CD4-positive, alpha-beta memory T cell (primary cell): ENCODE measurements around the gene PLEKHM2. TPM values are rescaled to one million over a fixed set of nuclear protein-coding genes. Genes with fewer than 3 reads are reported as not detected.

Experiments
- CTCF ChIA-PET: fragments of 350-600 bp; sonication (Branson Sonifier 250); formaldehyde crosslinking; loops from one replicate; lab custom pipeline; 2021; ENCODE audit warnings: inconsistent platforms; ENCODE audit not compliant: partially characterized antibody; lab: Charles Lee
- POLR2A ChIA-PET: fragments of 350-600 bp; sonication (Branson Sonifier 250); formaldehyde crosslinking; loops from one replicate; lab custom pipeline; 2021; ENCODE audit not compliant: partially characterized antibody; lab: Charles Lee
- DNase-seq, 5 donors: peaks; one replicate each; pipeline versions ENCODE4 v3.0.0 to v3.0.0-alpha.2; 2020 to 2022; ENCODE audit warnings: mixed read lengths in 1 of 5
- H3K27ac ChIP-seq: one replicate; pipeline ENCODE4 v1.7.0; 2013; ENCODE audit warnings: low read depth, low read length
- H3K27me3 ChIP-seq: 2 replicates; pipeline ENCODE4 v1.7.0; 2013; ENCODE audit warnings: mild to moderate bottlenecking, low read length, moderate library complexity; ENCODE audit not compliant: insufficient read depth
- H3K36me3 ChIP-seq: 2 replicates; pipeline ENCODE4 v1.7.0; 2013; ENCODE audit warnings: mild to moderate bottlenecking, low read length, moderate library complexity; ENCODE audit not compliant: insufficient read depth
- H3K4me1 ChIP-seq: 2 replicates; pipeline ENCODE4 v1.7.0; 2013; ENCODE audit warnings: mild to moderate bottlenecking, low read length, moderate library complexity; ENCODE audit not compliant: insufficient read depth
- H3K4me3 ChIP-seq, 2 donors: one replicate each; pipeline ENCODE4 v1.7.0; 2013; ENCODE audit warnings: low read length in 2 of 2, mild to moderate bottlenecking in 1 of 2
- H3K9me3 ChIP-seq, 2 donors: one replicate each; pipeline ENCODE4 v1.7.0; 2013; ENCODE audit warnings: low read length in 2 of 2, control low read depth in 1 of 2; ENCODE audit not compliant: control insufficient read depth in 1 of 2
- H3K27ac Mint-ChIP-seq, 7 donors: one replicate each; pipeline ENCODE4 v1.8.0; 2020 to 2021; ENCODE audit warnings: mixed read lengths in 7 of 7, mild to moderate bottlenecking in 6 of 7, inconsistent platforms in 3 of 7, moderate library complexity in 3 of 7
- H3K27me3 Mint-ChIP-seq, 2 donors: one replicate each; pipeline ENCODE4 v1.8.0; 2020 to 2021; ENCODE audit warnings: mixed read lengths in 2 of 2
- H3K36me3 Mint-ChIP-seq, 2 donors: one replicate each; pipeline ENCODE4 v1.8.0; 2020 to 2021; ENCODE audit warnings: mixed read lengths in 2 of 2, inconsistent platforms in 1 of 2, mild to moderate bottlenecking in 1 of 2
- H3K4me1 Mint-ChIP-seq, 4 donors: one replicate each; pipeline ENCODE4 v1.8.0; 2020 to 2021; ENCODE audit warnings: mixed read lengths in 4 of 4, mild to moderate bottlenecking in 1 of 4
- H3K4me3 Mint-ChIP-seq, 8 donors: one replicate each; pipeline ENCODE4 v1.8.0; 2020 to 2021; ENCODE audit warnings: mixed read lengths in 8 of 8, mild to moderate bottlenecking in 7 of 8, moderate library complexity in 6 of 8, inconsistent platforms in 3 of 8
- H3K9me3 Mint-ChIP-seq, 8 donors: one replicate each; pipeline ENCODE4 v1.8.0; 2020 to 2021; ENCODE audit warnings: mixed read lengths in 8 of 8, mild to moderate bottlenecking in 5 of 8, inconsistent platforms in 3 of 8, moderate library complexity in 1 of 8
- intact Hi-C: fragments of 100-400 bp; cut with micrococcal nuclease; formaldehyde crosslinking; loops from one replicate; pipeline ENCODE4 v1.15.1; 2023
- polyA plus RNA-seq, 2 donors: library from polyadenylated mRNA; unstranded; fragments of 300-500 nt; fragmentation: Illumina TruSeq; gene quantifications; one replicate each; pipeline ENCODE4 v1.2.3, GENCODE V29; 2021
- total RNA-seq, 2 experiments: library from RNA; stranded (reverse); gene quantifications; one replicate each; pipeline ENCODE4 v1.2.3, GENCODE V29; 2021

The PLEKHM2 gene
- total and polyA plus RNA-seq, 4 experiments from 2014 or later = 2.0 to 59.8 (median 30.9) TPM

- no peak overlapping the region for H3K4me3 Mint-ChIP-seq
These were observed 34.1 kb downstream of the PLEKHM2 start for GRCh38 chr1:15718199-15718601.

GRCh38 chr1:15719381-15720120, 35.4 kb downstream of the PLEKHM2 start:
- intact Hi-C loops = no loop called here
- H3K27me3 Mint-ChIP-seq = no peaks in the 10 kb centered on the region
- ChIA-PET CTCF (no interaction called here), POLR2A (no interaction called here)
- H3K27ac ChIP-seq = no peak overlapping the region
- H3K4me3 Mint-ChIP-seq = no peak overlapping the region
- H3K4me1 Mint-ChIP-seq = no peaks in the 10 kb centered on the region
- H3K4me3 ChIP-seq = no peak overlapping the region
- DNase-seq = no peak
- H3K9me3 Mint-ChIP-seq = no peaks in the 10 kb centered on the region
- H3K27ac Mint-ChIP-seq = no peak overlapping the region
- peaks cover 26 to 54% of the 10 kb centered on the region in 2 donors for H3K36me3 Mint-ChIP-seq
- H3K4me1 ChIP-seq = no peaks in the 10 kb centered on the region
- no peaks in the 10 kb centered on the region for H3K9me3 ChIP-seq
- peaks cover 48% of the 10 kb centered on the region for H3K36me3 ChIP-seq
- no peaks in the 10 kb centered on the region for H3K27me3 ChIP-seq

More at GRCh38 chr1:15718199-15718601, 34.1 kb downstream of the PLEKHM2 start:
- Mint-ChIP-seq H3K9me3 (no peaks in the 10 kb centered on the region), H3K36me3 (peaks cover 26 to 53% of the 10 kb centered on the region in 2 donors), H3K27me3 (no peaks in the 10 kb centered on the region), H3K4me1 (no peaks in the 10 kb centered on the region), H3K27ac (no peak overlapping the region)
- Histone ChIP-seq H3K4me3 (no peak overlapping the region), H3K36me3 (peaks cover 47% of the 10 kb centered on the region), H3K4me1 (no peaks in the 10 kb centered on the region), H3K27ac (no peak overlapping the region), H3K9me3 (no peaks in the 10 kb centered on the region), H3K27me3 (no peaks in the 10 kb centered on the region)
- no peak for DNase-seq
- ChIA-PET CTCF (no interaction called here), POLR2A (no interaction called here)
- intact Hi-C loops = no loop called here

- Histone ChIP-seq H3K27me3 (no peaks in the 10 kb centered on the region), H3K36me3 (peaks cover 57% of the 10 kb centered on the region), H3K9me3 (no peaks in the 10 kb centered on the region), H3K27ac (no peak overlapping the region), H3K4me3 (no peak overlapping the region), H3K4me1 (no peaks in the 10 kb centered on the region)
- Mint-ChIP-seq H3K27me3 (no peaks in the 10 kb centered on the region), H3K4me3 (no peak overlapping the region), H3K27ac (no peak overlapping the region), H3K9me3 (no peaks in the 10 kb centered on the region), H3K4me1 (no peaks in the 10 kb centered on the region), H3K36me3 (peaks cover 27 to 58% of the 10 kb centered on the region in 2 donors)
- intact Hi-C loops = no loop called here
- ChIA-PET CTCF (no interaction called here), POLR2A (no interaction called here)
- DNase-seq = no peak
These were observed 36.7 kb downstream of the PLEKHM2 start for GRCh38 chr1:15720861-15721260.

- Histone ChIP-seq H3K4me1 (no peaks in the 10 kb centered on the region), H3K9me3 (no peaks in the 10 kb centered on the region), H3K27me3 (no peaks in the 10 kb centered on the region), H3K4me3 (no peak overlapping the region), H3K36me3 (peaks cover 58% of the 10 kb centered on the region), H3K27ac (no peak overlapping the region)
- Mint-ChIP-seq H3K9me3 (no peaks in the 10 kb centered on the region), H3K27me3 (no peaks in the 10 kb centered on the region), H3K27ac (peak overlapping the region in 1 of 7 donors; percentile 4), H3K36me3 (peaks cover 35 to 59% of the 10 kb centered on the region in 2 donors), H3K4me3 (no peak overlapping the region), H3K4me1 (no peaks in the 10 kb centered on the region)
- POLR2A ChIA-PET = no interaction called here
- CTCF ChIA-PET = interaction anchor here (1.2 kb wide), 1 partner anchor 15 kb away, joined by 3 read pairs; no protein-coding TSS in a partner anchor
- intact Hi-C loops = no loop called here
- DNase-seq = no peak
These were observed 38.3 kb downstream of the PLEKHM2 start for GRCh38 chr1:15722411-15722810.

- Histone ChIP-seq H3K36me3 (peaks cover 56% of the 10 kb centered on the region), H3K4me3 (no peak overlapping the region), H3K27me3 (no peaks in the 10 kb centered on the region), H3K4me1 (no peaks in the 10 kb centered on the region), H3K27ac (no peak overlapping the region), H3K9me3 (no peaks in the 10 kb centered on the region)
- ChIA-PET POLR2A (no interaction called here), CTCF (interaction anchor here (1.2 kb wide), 2 partner anchors 15 to 25 kb away, joined by 3 read pairs; no protein-coding TSS in a partner anchor)
- Mint-ChIP-seq H3K36me3 (peaks cover 32 to 60% of the 10 kb centered on the region in 2 donors), H3K9me3 (no peaks in the 10 kb centered on the region), H3K27ac (peak overlapping the region in 1 of 7 donors; percentile 68), H3K27me3 (no peaks in the 10 kb centered on the region), H3K4me1 (no peaks in the 10 kb centered on the region), H3K4me3 (no peak overlapping the region)
- DNase-seq = no peak
- intact Hi-C loops = no loop called here
These were observed 38.9 kb downstream of the PLEKHM2 start for GRCh38 chr1:15722836-15723532.

- Histone ChIP-seq H3K27ac (no peak overlapping the region), H3K36me3 (peaks cover 60% of the 10 kb centered on the region), H3K9me3 (no peaks in the 10 kb centered on the region), H3K27me3 (no peaks in the 10 kb centered on the region), H3K4me1 (no peaks in the 10 kb centered on the region), H3K4me3 (no peak overlapping the region)
- Mint-ChIP-seq H3K36me3 (peaks cover 26 to 63% of the 10 kb centered on the region in 2 donors), H3K4me1 (no peaks in the 10 kb centered on the region), H3K9me3 (no peaks in the 10 kb centered on the region), H3K27me3 (no peaks in the 10 kb centered on the region), H3K27ac (no peak overlapping the region), H3K4me3 (no peak overlapping the region)
- ChIA-PET POLR2A (no interaction called here), CTCF (interaction anchor here (1.2 kb wide), 2 partner anchors 14 to 26 kb away, joined by 3 read pairs; no protein-coding TSS in a partner anchor)
- intact Hi-C loops = no loop called here
- DNase-seq = no peak
These were observed 39.6 kb downstream of the PLEKHM2 start for GRCh38 chr1:15723631-15724246.
